Immature natural killer cell (primary cell): Measurements from ENCODE around the gene ANKRD18B. TPM values are rescaled to one million over a fixed set of nuclear protein-coding genes. Genes with fewer than 3 reads are reported as not detected.
"Not testable (repeated sequence)": the region's sequence is repeated elsewhere in the genome, so short reads cannot be mapped to it uniquely, and the experiment has no call there.

Experiments used
- DNase-seq, 3 donors: peaks; one replicate each; pipeline ENCODE4 v3.0.0; 2022; ENCODE audit warnings: mixed read lengths in 1 of 3
- H3K27ac Mint-ChIP-seq, 6 donors: one replicate each; pipeline ENCODE4 v1.8.0; 2020; ENCODE audit warnings: mixed read lengths in 6 of 6, mild to moderate bottlenecking in 5 of 6, inconsistent platforms in 4 of 6, moderate library complexity in 3 of 6
- H3K27me3 Mint-ChIP-seq, 3 donors: one replicate each; pipeline ENCODE4 v1.8.0; 2020 to 2021; ENCODE audit warnings: low read depth in 3 of 3, mild to moderate bottlenecking in 3 of 3, mixed read lengths in 3 of 3, moderate library complexity in 3 of 3, inconsistent platforms in 1 of 3
- H3K36me3 Mint-ChIP-seq, 3 donors: one replicate each; pipeline ENCODE4 v1.8.0; 2020; ENCODE audit warnings: mixed read lengths in 3 of 3, inconsistent platforms in 2 of 3, mild to moderate bottlenecking in 2 of 3
- H3K4me1 Mint-ChIP-seq, 2 donors: one replicate each; pipeline ENCODE4 v1.8.0; 2020; ENCODE audit warnings: inconsistent platforms in 2 of 2, mild to moderate bottlenecking in 2 of 2, mixed read lengths in 2 of 2, moderate library complexity in 1 of 2
- H3K4me3 Mint-ChIP-seq, 5 donors: one replicate each; pipeline ENCODE4 v1.8.0; 2020; ENCODE audit warnings: mild to moderate bottlenecking in 5 of 5, mixed read lengths in 5 of 5, inconsistent platforms in 3 of 5, moderate library complexity in 3 of 5
- H3K9me3 Mint-ChIP-seq, 6 donors: one replicate each; pipeline ENCODE4 v1.8.0; 2020; ENCODE audit warnings: mild to moderate bottlenecking in 6 of 6, mixed read lengths in 6 of 6, inconsistent platforms in 4 of 6, moderate library complexity in 3 of 6
- polyA plus RNA-seq, 3 donors: library from polyadenylated mRNA; unstranded; fragments of 300-500 nt; fragmentation: Illumina TruSeq; gene quantifications; one replicate each; pipeline ENCODE4 v1.2.3, GENCODE V29; 2021

Gene ANKRD18B
- polyA plus RNA-seq = not detected

DNA sequence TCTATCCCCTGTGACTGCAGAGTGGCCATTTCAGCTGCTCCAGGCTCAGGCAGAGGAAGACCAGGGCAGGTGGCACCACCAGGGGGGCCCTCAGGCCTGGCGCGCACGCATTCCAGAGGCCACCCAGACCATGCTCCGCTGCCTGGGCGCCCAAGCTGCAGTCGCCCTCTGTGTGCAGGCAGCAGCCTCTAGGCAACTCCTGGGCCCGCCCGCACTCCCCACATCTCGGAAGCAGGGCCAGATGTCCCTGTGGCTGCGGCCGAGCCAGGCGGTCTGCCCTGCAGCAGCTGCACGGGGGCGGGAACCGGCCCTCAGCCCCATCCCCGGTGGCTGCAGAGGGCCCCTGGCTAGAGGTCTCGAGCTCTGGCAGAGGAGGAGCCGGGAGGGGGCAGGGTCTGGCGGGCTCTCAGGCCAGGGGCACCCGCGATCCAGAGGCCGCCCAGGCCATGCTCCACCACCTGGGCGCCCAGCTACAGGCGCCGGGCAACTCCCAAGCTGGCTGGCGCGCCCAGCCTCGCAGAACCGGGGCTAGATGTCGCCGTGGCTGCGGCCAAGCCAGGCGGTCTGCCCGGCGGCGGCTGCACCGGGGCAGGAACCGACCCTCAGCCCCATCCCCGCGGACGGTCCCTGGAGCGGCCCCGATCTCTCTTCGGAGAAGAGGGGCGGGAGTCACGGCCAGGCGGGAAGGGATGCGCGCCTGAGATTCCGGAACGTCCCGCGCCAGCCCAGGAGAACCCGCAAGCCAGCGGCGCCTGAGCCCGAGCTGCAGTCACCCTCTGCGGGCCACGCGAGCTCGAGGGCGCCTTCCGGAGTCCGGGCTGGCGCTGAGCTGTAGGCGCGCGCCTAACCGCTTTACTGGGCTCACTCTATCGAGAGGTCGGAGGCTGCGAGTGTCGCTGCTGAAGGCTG, at the start of gene ANKRD18B:
TSS of gene ANKRD18B (plus strand) at position 855 of the 909 bp plus-strand sequence. CDS start 239 bp downstream, outside the sequence.
- not testable (repeated sequence) for H3K27ac Mint-ChIP-seq, H3K36me3 Mint-ChIP-seq, H3K9me3 Mint-ChIP-seq, H3K4me1 Mint-ChIP-seq
- DNase-seq = peak in 1 of 3 donors; percentile 3
- Mint-ChIP-seq H3K27me3 (peaks cover 4 to 19% (median 6%) of the 10 kb centered on the region in 3 donors), H3K4me3 (peak within 1 kb of the TSS; percentile 12 to 49 (median 29))

DNA sequence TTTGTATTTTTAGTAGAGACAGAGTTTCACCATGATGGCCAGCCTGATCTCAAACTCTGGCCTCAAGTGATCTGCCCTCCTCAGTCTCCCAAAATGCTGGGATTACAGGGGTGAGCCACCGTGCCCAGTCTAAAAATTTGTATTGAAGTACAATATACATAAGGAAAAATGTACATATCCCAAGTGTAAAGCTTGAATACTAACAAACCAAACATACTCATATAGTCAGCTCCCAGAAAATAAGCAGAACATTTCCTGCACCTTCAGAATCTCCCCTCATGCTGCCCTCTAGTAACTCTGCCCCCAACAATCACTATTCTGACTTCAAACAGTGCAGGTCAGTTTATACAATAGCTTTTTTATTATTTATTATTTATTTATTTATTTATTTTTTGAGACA, 48.7 kb upstream of the ANKRD18B start:
- Mint-ChIP-seq H3K27me3 (peaks cover 6 to 8% (median 6%) of the 10 kb centered on the region in 3 donors), H3K4me1 (peaks cover 20 to 36% of the 10 kb centered on the region in 2 donors), H3K36me3 (peaks cover 6 to 13% (median 12%) of the 10 kb centered on the region in 3 donors), H3K27ac (peak overlapping the region in 2 of 6 donors; percentile 53 to 65), H3K9me3 (no peaks in the 10 kb centered on the region), H3K4me3 (peak overlapping the region in 4 of 5 donors; percentile 6 to 51 (median 18))
- no peak for DNase-seq

DNA sequence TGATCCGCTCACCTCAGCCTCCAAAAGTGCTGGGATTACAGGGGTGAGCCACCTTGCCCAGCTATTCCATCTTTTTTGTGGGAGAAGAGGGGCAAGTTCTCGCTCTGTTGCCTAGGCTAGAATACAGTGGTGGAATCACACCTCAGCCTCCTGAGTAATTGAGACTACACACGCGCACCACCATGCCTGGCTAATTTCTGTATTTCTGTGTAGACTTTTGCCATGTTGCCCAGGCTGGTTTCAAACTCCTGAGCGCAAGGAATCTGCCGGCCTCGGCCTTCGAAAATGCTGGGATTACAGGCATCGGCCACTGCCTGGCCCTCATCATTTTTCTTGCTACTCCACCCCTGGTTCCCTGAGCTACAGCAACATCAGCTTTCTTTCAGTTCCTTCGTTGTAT, 47.5 kb upstream of the ANKRD18B start:
- peaks cover 6 to 8% (median 6%) of the 10 kb centered on the region in 3 donors for H3K27me3 Mint-ChIP-seq
- DNase-seq = no peak
- no peak overlapping the region for H3K4me3 Mint-ChIP-seq
- no peaks in the 10 kb centered on the region for H3K9me3 Mint-ChIP-seq
- H3K4me1 Mint-ChIP-seq = peaks cover 20 to 33% of the 10 kb centered on the region in 2 donors
- no peak overlapping the region for H3K27ac Mint-ChIP-seq
- peaks cover 2 to 9% (median 8%) of the 10 kb centered on the region in 3 donors for H3K36me3 Mint-ChIP-seq

DNA sequence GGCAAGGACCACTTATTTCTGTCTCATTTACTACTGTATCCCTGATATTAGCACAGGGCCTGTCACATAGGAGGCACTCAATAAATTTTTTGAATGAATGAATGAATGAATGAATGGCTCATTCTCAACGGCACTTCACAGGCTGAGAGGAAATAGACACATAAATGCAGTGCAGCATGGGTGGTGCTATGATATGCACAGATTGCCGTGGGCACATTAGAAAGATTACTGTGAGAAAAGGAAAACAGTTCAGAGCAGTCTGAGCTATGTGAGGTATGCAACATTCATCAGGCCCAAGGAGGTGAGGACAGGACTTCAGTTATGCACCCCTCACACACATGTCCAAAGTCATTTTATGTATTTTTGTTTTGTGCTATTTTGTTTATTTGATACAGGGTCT, 43.9 kb upstream of the ANKRD18B start:
- no peak overlapping the region for H3K4me3 Mint-ChIP-seq
- no peaks in the 10 kb centered on the region for H3K4me1 Mint-ChIP-seq
- no peak overlapping the region for H3K27ac Mint-ChIP-seq
- no peaks in the 10 kb centered on the region for H3K27me3 Mint-ChIP-seq
- H3K36me3 Mint-ChIP-seq = peaks cover 0 to 4% (median 0%) of the 10 kb centered on the region in 3 donors
- no peak for DNase-seq
- no peaks in the 10 kb centered on the region for H3K9me3 Mint-ChIP-seq

DNA sequence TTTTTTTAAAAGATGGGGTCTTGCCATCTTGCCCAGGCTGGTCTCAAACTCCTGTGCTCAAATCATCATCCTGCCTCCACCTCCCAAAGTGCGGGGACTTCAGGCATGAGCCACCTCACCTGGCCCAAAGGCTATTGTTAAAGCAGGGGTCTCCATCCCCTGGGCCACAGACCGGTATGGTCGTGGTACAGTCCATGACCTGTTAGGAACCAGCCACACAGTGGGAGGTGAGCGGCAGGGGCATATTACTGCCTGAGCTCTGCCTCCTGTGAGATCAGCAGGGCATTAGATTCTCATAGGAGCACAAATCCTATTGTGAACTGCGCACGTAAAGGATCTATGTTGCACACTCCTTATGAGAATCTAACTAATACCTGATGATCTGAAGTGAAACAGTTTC, 43.1 kb upstream of the ANKRD18B start:
- Mint-ChIP-seq H3K27ac (no peak overlapping the region), H3K36me3 (peaks cover 0 to 4% (median 0%) of the 10 kb centered on the region in 3 donors), H3K4me3 (no peak overlapping the region), H3K27me3 (no peaks in the 10 kb centered on the region), H3K4me1 (no peaks in the 10 kb centered on the region), H3K9me3 (no peaks in the 10 kb centered on the region)
- DNase-seq = no peak

DNA sequence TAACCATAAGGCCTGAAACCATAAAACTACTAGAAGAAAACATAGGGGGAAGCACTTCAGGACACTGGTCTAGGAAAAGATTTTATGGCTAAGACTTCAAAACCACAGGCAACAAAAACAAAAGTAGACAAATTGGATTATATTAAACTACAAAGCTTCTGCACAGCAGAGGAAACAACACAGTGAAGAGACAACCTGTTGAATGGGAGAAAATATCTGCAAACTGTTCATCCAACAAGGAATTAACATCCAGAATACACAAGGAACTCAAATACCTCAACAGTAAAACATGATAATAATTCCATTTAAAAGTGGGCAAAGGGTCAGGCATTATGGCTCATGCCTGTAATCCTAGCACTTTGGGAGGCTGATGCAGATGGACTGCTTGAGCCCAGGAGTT, 38.7 kb upstream of the ANKRD18B start:
- H3K9me3 Mint-ChIP-seq, H3K27ac Mint-ChIP-seq, DNase-seq, H3K4me1 Mint-ChIP-seq, H3K27me3 Mint-ChIP-seq, H3K4me3 Mint-ChIP-seq, H3K36me3 Mint-ChIP-seq: not testable (repeated sequence)

DNA sequence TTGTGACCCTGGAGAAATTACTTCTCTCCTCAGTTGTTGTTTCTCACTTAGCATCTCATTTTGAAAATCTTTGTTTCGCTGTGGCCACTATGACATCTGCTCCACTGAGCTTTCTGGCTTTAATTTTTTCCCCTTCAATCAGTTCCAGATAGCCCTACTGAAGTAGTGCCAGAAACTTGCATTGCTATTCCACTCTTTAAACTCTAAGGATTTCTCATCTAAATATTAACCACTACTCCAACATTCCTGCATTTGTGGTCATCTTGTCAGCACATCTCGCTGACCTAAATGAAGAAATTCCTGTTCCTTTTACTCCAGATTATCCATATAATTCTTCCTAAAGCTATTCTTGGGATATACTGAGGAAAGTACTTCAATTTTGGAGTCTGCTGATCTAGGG, 35.0 kb upstream of the ANKRD18B start:
- no peaks in the 10 kb centered on the region for H3K9me3 Mint-ChIP-seq
- no peaks in the 10 kb centered on the region for H3K27me3 Mint-ChIP-seq
- H3K4me1 Mint-ChIP-seq = no peaks in the 10 kb centered on the region
- no peak overlapping the region for H3K27ac Mint-ChIP-seq
- no peak overlapping the region for H3K4me3 Mint-ChIP-seq
- no peak for DNase-seq
- no peaks in the 10 kb centered on the region for H3K36me3 Mint-ChIP-seq

DNA sequence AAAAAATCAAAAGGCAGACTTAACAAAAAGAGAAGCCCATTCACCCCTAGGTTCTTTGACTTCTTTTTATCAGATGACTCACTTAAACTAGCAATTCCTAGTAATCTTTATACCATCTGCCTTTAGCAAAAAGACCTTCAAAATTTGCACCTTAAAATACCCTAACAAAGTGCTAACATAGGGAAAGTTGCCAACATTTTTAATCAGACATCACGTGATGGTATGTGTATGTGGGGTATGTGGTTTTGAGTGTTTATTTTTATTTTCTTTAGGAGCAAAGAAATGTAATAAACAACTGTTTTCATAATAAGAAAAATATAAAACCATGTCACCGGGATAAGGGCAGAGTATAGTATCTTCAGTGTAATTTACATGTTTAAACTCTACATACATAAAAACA, 30.2 kb upstream of the ANKRD18B start:
- not testable (repeated sequence) for DNase-seq, H3K9me3 Mint-ChIP-seq, H3K4me3 Mint-ChIP-seq, H3K36me3 Mint-ChIP-seq, H3K27me3 Mint-ChIP-seq, H3K4me1 Mint-ChIP-seq, H3K27ac Mint-ChIP-seq

DNA sequence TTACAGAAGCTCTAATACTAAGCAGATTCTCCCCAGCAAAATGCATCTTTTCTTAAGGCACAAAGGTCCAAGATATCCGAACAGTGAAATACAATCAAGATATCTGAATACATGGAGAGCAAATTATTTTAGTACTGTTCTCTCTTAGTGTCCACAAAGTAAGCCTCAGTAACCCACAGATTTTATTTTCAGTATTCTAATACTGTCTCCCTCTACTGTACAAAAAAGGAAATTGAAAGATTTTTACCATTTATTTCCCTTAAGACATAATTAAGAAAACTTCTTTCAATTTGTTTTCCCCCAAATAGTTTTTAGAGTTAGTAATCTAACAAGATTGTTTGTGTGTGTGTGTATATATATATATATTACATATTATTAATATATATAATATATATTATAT, 25.7 kb upstream of the ANKRD18B start:
- no peak for DNase-seq
- H3K9me3 Mint-ChIP-seq = no peaks in the 10 kb centered on the region
- no peaks in the 10 kb centered on the region for H3K36me3 Mint-ChIP-seq

DNA sequence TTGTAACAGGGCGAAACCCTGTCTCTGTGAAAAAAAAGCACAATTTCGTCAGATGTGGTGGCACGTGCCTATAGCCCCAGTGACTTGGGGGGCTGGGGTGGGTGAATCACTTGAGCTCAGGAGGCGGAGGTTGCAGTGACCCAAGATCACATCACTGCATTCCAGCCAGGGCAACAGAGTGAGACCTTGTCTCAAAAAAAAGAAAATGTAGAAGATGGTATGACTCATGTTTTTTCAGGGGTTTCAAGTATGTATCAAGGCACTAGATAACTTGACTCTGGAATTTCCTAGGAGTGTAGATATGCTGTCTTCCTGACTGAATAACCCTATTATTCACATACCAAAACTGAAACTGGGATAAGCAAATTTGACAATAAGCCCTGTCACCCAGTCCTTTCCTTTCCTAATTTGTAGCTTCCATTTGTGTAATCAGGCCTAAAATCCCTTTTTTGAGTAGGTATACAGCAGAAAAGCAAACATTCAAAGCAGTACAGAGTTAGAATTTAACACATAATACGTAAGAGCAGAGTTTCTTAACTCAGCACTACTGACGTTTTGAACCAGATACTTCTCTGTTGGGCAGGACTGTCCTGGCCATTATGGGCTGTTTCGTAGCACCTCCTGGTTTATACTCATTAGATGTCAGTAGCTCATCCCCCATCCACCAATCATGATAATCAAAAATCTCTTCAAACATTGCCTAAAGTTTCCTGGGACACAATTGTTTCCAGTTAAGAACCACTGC, 17.3 kb upstream of the ANKRD18B start:
- no peak overlapping the region for H3K27ac Mint-ChIP-seq
- H3K36me3 Mint-ChIP-seq = no peaks in the 10 kb centered on the region
- no peaks in the 10 kb centered on the region for H3K9me3 Mint-ChIP-seq
- peaks cover 4% of the 10 kb centered on the region in 3 donors for H3K27me3 Mint-ChIP-seq
- no peak for DNase-seq
- peaks cover 0 to 8% of the 10 kb centered on the region in 2 donors for H3K4me1 Mint-ChIP-seq
- H3K4me3 Mint-ChIP-seq = no peak overlapping the region

More for the DNA sequence above, 25.7 kb upstream of the ANKRD18B start:
- Mint-ChIP-seq H3K27ac (no peak overlapping the region), H3K4me1 (no peaks in the 10 kb centered on the region), H3K4me3 (no peak overlapping the region), H3K27me3 (peaks cover 0 to 5% (median 0%) of the 10 kb centered on the region in 3 donors)

DNA sequence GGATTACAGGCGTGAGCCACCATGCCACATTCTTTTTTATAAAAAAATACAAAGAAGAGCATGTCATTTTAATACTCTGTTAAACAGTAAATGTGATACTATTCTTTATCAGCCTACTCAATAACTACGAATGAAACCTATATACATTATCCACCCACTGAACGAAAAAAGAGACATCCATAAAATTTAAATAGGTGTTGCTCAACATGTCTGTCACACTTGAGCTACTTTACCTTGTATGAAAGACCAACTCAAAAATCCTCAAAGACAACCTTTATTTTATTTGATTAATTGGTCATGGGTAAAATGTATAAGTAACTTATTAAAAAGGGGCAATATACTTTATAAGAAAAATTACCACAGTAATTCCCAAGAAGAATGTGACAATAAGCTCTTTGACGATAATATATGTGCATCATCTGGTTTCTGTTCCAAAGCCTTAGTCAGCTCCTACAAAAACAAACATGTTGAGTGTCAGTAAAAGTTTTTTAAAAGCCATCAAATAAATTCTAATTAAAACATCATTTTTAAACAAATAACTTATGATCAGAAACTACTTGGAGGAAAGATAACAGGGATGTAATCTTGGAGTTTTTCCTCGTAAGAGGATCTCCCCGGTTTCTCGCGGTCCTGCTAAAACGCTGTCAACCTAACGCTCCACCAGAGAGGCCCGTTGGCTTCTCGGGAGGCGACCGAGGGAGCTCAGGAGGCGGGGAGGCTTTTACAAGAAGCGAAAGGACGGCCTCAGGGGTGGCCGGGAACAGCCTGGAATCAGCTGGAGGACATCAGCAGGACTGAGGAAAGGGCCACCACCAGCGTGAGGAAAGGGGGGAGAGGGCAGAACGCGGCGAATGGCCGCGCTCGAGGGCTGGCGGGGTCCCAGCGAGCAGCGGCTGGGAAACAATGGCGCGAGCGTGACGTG, 13.5 kb upstream of the ANKRD18B start:
- no peaks in the 10 kb centered on the region for H3K36me3 Mint-ChIP-seq
- peaks cover 0 to 8% of the 10 kb centered on the region in 2 donors for H3K4me1 Mint-ChIP-seq
- DNase-seq = peak; percentile 5 to 16 (median 15)
- peak overlapping the region; percentile 70 to 95 (median 79) for H3K27ac Mint-ChIP-seq
- H3K9me3 Mint-ChIP-seq = no peaks in the 10 kb centered on the region
- peak overlapping the region; percentile 90 to 98 (median 96) for H3K4me3 Mint-ChIP-seq
- peaks cover 4 to 17% (median 5%) of the 10 kb centered on the region in 3 donors for H3K27me3 Mint-ChIP-seq

DNA sequence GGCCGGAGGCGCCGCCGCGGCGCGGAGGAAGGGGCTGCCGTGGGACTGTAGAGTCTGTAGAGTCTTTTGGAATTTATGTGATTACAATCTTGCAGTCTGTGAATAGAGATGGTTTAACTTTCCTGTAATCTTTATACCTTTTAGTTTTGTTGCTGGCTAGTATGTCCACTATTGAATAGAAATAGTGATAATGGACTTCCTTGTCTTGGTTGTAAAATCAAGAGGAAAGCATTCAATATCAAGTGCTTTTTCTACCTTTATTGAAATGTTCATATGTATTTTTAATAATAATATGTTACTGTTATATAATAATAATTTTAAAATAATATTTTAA, 12.9 kb upstream of the ANKRD18B start:
- H3K27ac Mint-ChIP-seq = peak overlapping the region in 4 of 6 donors; percentile 75 to 95 (median 84)
- H3K4me3 Mint-ChIP-seq = peak overlapping the region; percentile 90 to 98 (median 96)
- peaks cover 4 to 17% (median 5%) of the 10 kb centered on the region in 3 donors for H3K27me3 Mint-ChIP-seq
- H3K4me1 Mint-ChIP-seq, H3K36me3 Mint-ChIP-seq, DNase-seq, H3K9me3 Mint-ChIP-seq: not testable (repeated sequence)

DNA sequence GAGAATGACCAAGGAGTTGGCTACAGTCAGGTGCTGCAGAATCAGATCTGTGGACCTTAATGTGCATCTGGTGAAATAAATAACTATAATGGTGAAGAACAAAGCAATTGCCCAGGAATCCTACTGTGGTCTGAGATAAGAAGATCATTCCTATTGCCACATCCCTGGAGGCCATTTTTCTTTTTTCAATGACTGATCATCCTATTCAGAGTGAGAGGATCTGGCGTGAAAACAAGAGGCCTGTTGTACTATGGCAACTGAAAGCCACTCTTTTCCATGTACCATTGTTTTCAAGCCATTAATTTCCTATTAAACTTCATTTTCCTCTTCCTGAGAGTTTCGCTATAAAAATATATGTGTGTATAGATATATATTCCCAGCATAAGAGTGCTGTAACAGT, 11.5 kb upstream of the ANKRD18B start:
- peaks cover 4 to 17% (median 9%) of the 10 kb centered on the region in 3 donors for H3K27me3 Mint-ChIP-seq
- H3K27ac Mint-ChIP-seq, H3K36me3 Mint-ChIP-seq, H3K4me1 Mint-ChIP-seq, H3K9me3 Mint-ChIP-seq, DNase-seq: not testable (repeated sequence)
- peak overlapping the region in 1 of 5 donors; percentile 14 for H3K4me3 Mint-ChIP-seq
